IMR-90 (cell line): Measurements from ENCODE around the gene LRIT2. TPM values are rescaled to one million over a fixed set of nuclear protein-coding genes. Genes with fewer than 3 reads are reported as not detected.

ENCODE experiments used
- ATAC-seq: fragments of 200-7000 bp; cut with Tn5 transposase; 2 replicates; pipeline ENCODE4 v1.9.1; 2020; ENCODE audit warnings: low read depth, mild to moderate bottlenecking, moderate library complexity
- BruUV-seq: library from RNA; stranded (reverse); fragments of 400-500 nt; replicated peaks from 2 replicates; lab custom pipeline; 2021; lab: Mats Ljungman, UMichigan
- CTCF ChIA-PET: fragments of 300-600 bp; formaldehyde crosslinking; extraction: SDS; loops from one replicate; lab custom pipeline; 2021; ENCODE audit warnings: antibody characterized with exemption; lab: Yijun Ruan, JAX
- POLR2A ChIA-PET: fragments of 300-600 bp; sonication (Branson Sonifier 250); formaldehyde crosslinking; loops from one replicate; lab custom pipeline; 2022; ENCODE audit warnings: antibody characterized with exemption; ENCODE audit not compliant: unreplicated experiment; lab: Charles Lee
- DNase-seq: peaks from one replicate; pipeline ENCODE4 v3.0.0; 2013
- H2AFZ ChIP-seq: replicated peaks from 2 replicates; pipeline ENCODE3; 2013; ENCODE audit warnings: low read length, mild to moderate bottlenecking; ENCODE audit not compliant: poor library complexity
- H2AK5ac ChIP-seq: 2 replicates; pipeline ENCODE4 v1.6.1; 2013; ENCODE audit warnings: low read depth, low read length, inconsistent platforms
- H2AK9ac ChIP-seq: replicated peaks from 2 replicates; pipeline ENCODE3; 2013; ENCODE audit warnings: mild to moderate bottlenecking, low read depth, low read length, moderate library complexity; ENCODE audit not compliant: poor library complexity
- H2BK120ac ChIP-seq: 2 replicates; pipeline ENCODE4 v1.6.1; 2013; ENCODE audit warnings: low read depth, low read length, inconsistent platforms
- H2BK15ac ChIP-seq: 3 replicates; pipeline ENCODE4 v1.6.1; 2013; ENCODE audit warnings: low read depth, low read length, inconsistent platforms
- H2BK20ac ChIP-seq: 2 replicates; pipeline ENCODE4 v1.6.1; 2013; ENCODE audit warnings: low read depth, mild to moderate bottlenecking, inconsistent platforms, low read length, moderate library complexity
- H2BK5ac ChIP-seq: 2 replicates; pipeline ENCODE4 v1.6.1; 2013; ENCODE audit warnings: mild to moderate bottlenecking, low read depth, low read length, inconsistent platforms; ENCODE audit not compliant: poor library complexity, severe bottlenecking
- H3K14ac ChIP-seq: replicated peaks from 2 replicates; pipeline ENCODE4 v1.6.1; 2013; ENCODE audit warnings: low read depth, low read length, inconsistent platforms
- H3K18ac ChIP-seq: 2 replicates; pipeline ENCODE4 v1.6.1; 2013; ENCODE audit warnings: low read depth, low read length, control low read depth
- H3K23ac ChIP-seq: 2 replicates; pipeline ENCODE4 v1.6.1; 2013; ENCODE audit warnings: low read depth, low read length, inconsistent platforms
- H3K27ac ChIP-seq: 2 replicates; pipeline ENCODE4 v1.5.1; 2013; ENCODE audit warnings: mild to moderate bottlenecking, control low read depth, low read length; ENCODE audit not compliant: insufficient read depth
- H3K27me3 ChIP-seq: 2 replicates; pipeline ENCODE4 v1.6.1; 2013; ENCODE audit warnings: low read length; ENCODE audit not compliant: control insufficient read depth, insufficient read depth
- H3K36me3 ChIP-seq: 2 replicates; pipeline ENCODE4 v1.6.1; 2013; ENCODE audit warnings: low read length, mixed read lengths; ENCODE audit not compliant: control insufficient read depth, insufficient read depth
- H3K4ac ChIP-seq: 2 replicates; pipeline ENCODE4 v1.6.1; 2013; ENCODE audit warnings: low read depth, low read length, inconsistent platforms
- H3K4me1 ChIP-seq: 2 replicates; pipeline ENCODE4 v1.6.1; 2013; ENCODE audit warnings: low read length, mixed read lengths; ENCODE audit not compliant: control insufficient read depth, insufficient read depth
- H3K4me2 ChIP-seq: 2 replicates; pipeline ENCODE4 v1.6.1; 2013; ENCODE audit warnings: low read depth, mild to moderate bottlenecking, control low read depth, low read length, moderate library complexity
- H3K4me3 ChIP-seq: 2 replicates; pipeline ENCODE4 v1.5.1; 2013; ENCODE audit warnings: low read depth, mild to moderate bottlenecking, control low read depth, low read length, moderate library complexity; ENCODE audit not compliant: insufficient read depth
- H3K56ac ChIP-seq: 2 replicates; pipeline ENCODE4 v1.6.1; 2013; ENCODE audit warnings: low read length, inconsistent platforms; ENCODE audit not compliant: insufficient read depth; ENCODE audit errors: extremely low read depth
- H3K79me1 ChIP-seq, 2 experiments: 2 replicates each; pipeline ENCODE4 v1.6.1; 2013; ENCODE audit warnings: low read length in 2 of 2, inconsistent platforms in 1 of 2, low read depth in 1 of 2
- H3K9ac ChIP-seq: 2 replicates; pipeline ENCODE4 v1.6.1; 2013; ENCODE audit warnings: low read depth, low read length, control low read depth
- H3K9me1 ChIP-seq: 2 replicates; pipeline ENCODE4 v1.6.1; 2013; ENCODE audit warnings: low read length, inconsistent platforms; ENCODE audit not compliant: insufficient read depth
- H3K9me3 ChIP-seq: 2 replicates; pipeline ENCODE4 v1.6.1; 2013; ENCODE audit warnings: low read length; ENCODE audit not compliant: control insufficient read depth, insufficient read depth
- H4K20me1 ChIP-seq: 2 replicates; pipeline ENCODE4 v1.6.1; 2013; ENCODE audit warnings: low read length, inconsistent platforms; ENCODE audit not compliant: insufficient read depth
- H4K5ac ChIP-seq: 2 replicates; pipeline ENCODE4 v1.6.1; 2013; ENCODE audit warnings: mild to moderate bottlenecking, low read depth, low read length, control low read depth
- H4K8ac ChIP-seq, 2 experiments: 2 replicates each; pipeline ENCODE4 v1.6.1; 2013; ENCODE audit warnings: low read depth in 2 of 2, low read length in 2 of 2, control low read depth in 1 of 2, inconsistent platforms in 1 of 2
- H4K91ac ChIP-seq: 2 replicates; pipeline ENCODE4 v1.6.1; 2013; ENCODE audit warnings: low read depth, low read length, inconsistent platforms; ENCODE audit not compliant: insufficient read depth
- BHLHE40 ChIP-seq: fragments of 150-350 bp; IDR thresholded peaks from 2 replicates; pipeline ENCODE4 v1.6.1; 2016; ENCODE audit warnings: mild to moderate bottlenecking, low read depth, low read length
- CEBPB ChIP-seq: IDR thresholded peaks from 2 replicates; pipeline ENCODE4 v1.6.1; 2012; ENCODE audit warnings: low read depth, low read length, improper control_type of control experiment
- CHD1 ChIP-seq: IDR thresholded peaks from 2 replicates; pipeline ENCODE4 v1.6.1; 2012; ENCODE audit warnings: low read depth, low read length, improper control_type of control experiment
- FOS ChIP-seq: fragments of 150-350 bp; IDR thresholded peaks from 2 replicates; pipeline ENCODE4 v1.6.1; 2016; ENCODE audit warnings: low read depth, low read length
- MAFK ChIP-seq: IDR thresholded peaks from 2 replicates; pipeline ENCODE4 v1.6.1; 2012; ENCODE audit warnings: low read depth, low read length, improper control_type of control experiment
- MAZ ChIP-seq: IDR thresholded peaks from 2 replicates; pipeline ENCODE4 v1.6.1; 2012; ENCODE audit warnings: low read depth, mild to moderate bottlenecking, low read length, improper control_type of control experiment, moderate library complexity, borderline replicate concordance
- MXI1 ChIP-seq: IDR thresholded peaks from 2 replicates; pipeline ENCODE4 v1.6.1; 2012; ENCODE audit warnings: low read depth, mild to moderate bottlenecking, low read length, moderate library complexity, borderline replicate concordance
- NFE2L2 ChIP-seq: fragments of 150-350 bp; IDR thresholded peaks from 2 replicates; pipeline ENCODE4 v1.6.1; 2016; ENCODE audit warnings: low read depth, mild to moderate bottlenecking, low read length
- POLR2A ChIP-seq: IDR thresholded peaks from 2 replicates; pipeline ENCODE4 v1.6.1; 2012; ENCODE audit warnings: mild to moderate bottlenecking, low read depth, low read length
- RAD21 ChIP-seq: IDR thresholded peaks from 2 replicates; pipeline ENCODE4 v1.6.1; 2012; ENCODE audit warnings: low read length, improper control_type of control experiment
- RCOR1 ChIP-seq: IDR thresholded peaks from 2 replicates; pipeline ENCODE4 v1.6.1; 2012; ENCODE audit warnings: mild to moderate bottlenecking, low read length, improper control_type of control experiment; ENCODE audit not compliant: insufficient replicate concordance
- RFX5 ChIP-seq: IDR thresholded peaks from 2 replicates; pipeline ENCODE4 v1.8.0; 2012; ENCODE audit warnings: low read depth, mild to moderate bottlenecking, low read length, moderate library complexity
- SMC3 ChIP-seq: fragments of 150-350 bp; IDR thresholded peaks from 2 replicates; pipeline ENCODE4 v1.6.1; 2016; ENCODE audit warnings: low read depth, mild to moderate bottlenecking, antibody characterized with exemption, low read length, moderate library complexity
- USF2 ChIP-seq: fragments of 150-350 bp; IDR thresholded peaks from 2 replicates; pipeline ENCODE4 v1.6.1; 2017; ENCODE audit warnings: mild to moderate bottlenecking, antibody characterized with exemption, low read length, low read depth
- WGBS, 2 experiments: methylation state at CpG; one replicate each; pipeline versions ENCODE4 v1.1.5 to v1.1.7; 2013; ENCODE audit warnings: missing lambda C conversion rate in 2 of 2; ENCODE audit not compliant: insufficient read length in 1 of 2; ENCODE audit errors: extremely low coverage in 2 of 2; 5-methylcytosine and 5-hydroxymethylcytosine counted together
- dilution Hi-C: fragments of 300-500 bp; cut with HindIII; formaldehyde crosslinking; loops from one replicate; pipeline ENCODE4 v1.14.3; 2018; ENCODE audit warnings: low sequenced_read_pairs; ENCODE audit not compliant: unreplicated experiment
- in situ Hi-C: fragments of 300-500 bp; cut with MboI; formaldehyde crosslinking; loops from 3 replicates; pipeline ENCODE4 v1.14.3; 2019; ENCODE audit warnings: low sequenced_read_pairs, inconsistent platforms, mixed read lengths
- intact Hi-C: fragments of 100-400 bp; cut with micrococcal nuclease; formaldehyde crosslinking; loops from 2 replicates; pipeline ENCODE4 v1.10.0; 2022
- polyA plus RNA-seq, 3 experiments: library from polyadenylated mRNA; depleted of rRNA; stranded (reverse); fragments of >200 nt; gene quantifications; 2 replicates each; pipeline ENCODE4 v1.2.3, GENCODE V29; 2012; ENCODE audit warnings: low replicate concordance in 1 of 3
- total RNA-seq: library from RNA; depleted of rRNA; stranded (reverse); fragments of >200 nt; gene quantifications from 2 replicates; pipeline ENCODE4 v1.2.3, GENCODE V29; 2012
- TF ChIP-seq, protein P1 (sequence below): fragments of 150-350 bp; IDR thresholded peaks from 2 replicates; pipeline ENCODE4 v1.6.1; 2016; ENCODE audit warnings: low read depth, mild to moderate bottlenecking, low read length, moderate library complexity, borderline replicate concordance
- TF ChIP-seq, protein P2 (sequence below): conservative IDR thresholded peaks from 2 replicates; pipeline ENCODE4 v1.5.1; 2012; ENCODE audit warnings: mild to moderate bottlenecking, low read depth, low read length, improper control_type of control experiment

LRIT2 gene
- total and polyA plus RNA-seq, 2 of the 4 experiments (the other 2 are of a cell fraction): not detected

DNA sequence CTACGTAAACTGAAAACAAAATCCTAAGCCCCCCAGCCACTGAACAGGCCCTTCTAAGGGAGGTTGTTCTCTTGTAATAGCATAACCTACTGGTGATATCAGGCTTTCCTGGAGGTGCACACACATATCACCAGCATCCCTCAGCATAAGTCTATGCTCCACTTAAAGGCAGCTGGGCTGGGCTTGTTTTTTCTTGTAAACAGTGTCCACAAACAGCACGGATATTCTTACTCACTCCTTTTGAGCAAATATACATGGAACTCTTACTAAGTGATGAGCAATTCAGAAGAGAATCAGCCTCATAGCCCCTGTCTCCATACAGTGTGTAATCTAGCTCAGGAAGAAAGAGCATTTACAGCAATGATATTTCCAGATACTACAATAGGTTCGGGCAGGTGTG, 13.6 kb upstream of the LRIT2 start:
- TF ChIP-seq BHLHE40: no peak
- no peak for TF ChIP-seq MAZ
- TF ChIP-seq, protein P1, sequence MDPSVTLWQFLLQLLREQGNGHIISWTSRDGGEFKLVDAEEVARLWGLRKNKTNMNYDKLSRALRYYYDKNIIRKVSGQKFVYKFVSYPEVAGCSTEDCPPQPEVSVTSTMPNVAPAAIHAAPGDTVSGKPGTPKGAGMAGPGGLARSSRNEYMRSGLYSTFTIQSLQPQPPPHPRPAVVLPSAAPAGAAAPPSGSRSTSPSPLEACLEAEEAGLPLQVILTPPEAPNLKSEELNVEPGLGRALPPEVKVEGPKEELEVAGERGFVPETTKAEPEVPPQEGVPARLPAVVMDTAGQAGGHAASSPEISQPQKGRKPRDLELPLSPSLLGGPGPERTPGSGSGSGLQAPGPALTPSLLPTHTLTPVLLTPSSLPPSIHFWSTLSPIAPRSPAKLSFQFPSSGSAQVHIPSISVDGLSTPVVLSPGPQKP: no peak
- no peak for TF ChIP-seq POLR2A
- no peak for TF ChIP-seq RCOR1
- TF ChIP-seq CHD1: no peak
- no peak for TF ChIP-seq CEBPB
- TF ChIP-seq FOS: no peak
- TF ChIP-seq NFE2L2: no peak
- no peak for TF ChIP-seq MXI1
- no peak for TF ChIP-seq SMC3
- TF ChIP-seq, protein P2, sequence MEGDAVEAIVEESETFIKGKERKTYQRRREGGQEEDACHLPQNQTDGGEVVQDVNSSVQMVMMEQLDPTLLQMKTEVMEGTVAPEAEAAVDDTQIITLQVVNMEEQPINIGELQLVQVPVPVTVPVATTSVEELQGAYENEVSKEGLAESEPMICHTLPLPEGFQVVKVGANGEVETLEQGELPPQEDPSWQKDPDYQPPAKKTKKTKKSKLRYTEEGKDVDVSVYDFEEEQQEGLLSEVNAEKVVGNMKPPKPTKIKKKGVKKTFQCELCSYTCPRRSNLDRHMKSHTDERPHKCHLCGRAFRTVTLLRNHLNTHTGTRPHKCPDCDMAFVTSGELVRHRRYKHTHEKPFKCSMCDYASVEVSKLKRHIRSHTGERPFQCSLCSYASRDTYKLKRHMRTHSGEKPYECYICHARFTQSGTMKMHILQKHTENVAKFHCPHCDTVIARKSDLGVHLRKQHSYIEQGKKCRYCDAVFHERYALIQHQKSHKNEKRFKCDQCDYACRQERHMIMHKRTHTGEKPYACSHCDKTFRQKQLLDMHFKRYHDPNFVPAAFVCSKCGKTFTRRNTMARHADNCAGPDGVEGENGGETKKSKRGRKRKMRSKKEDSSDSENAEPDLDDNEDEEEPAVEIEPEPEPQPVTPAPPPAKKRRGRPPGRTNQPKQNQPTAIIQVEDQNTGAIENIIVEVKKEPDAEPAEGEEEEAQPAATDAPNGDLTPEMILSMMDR: no peak
- no peak for TF ChIP-seq RAD21
- TF ChIP-seq USF2: no peak
- no peak for TF ChIP-seq MAFK
- no peak for TF ChIP-seq RFX5
- no peaks in the 10 kb centered on the region for H3K4me1 ChIP-seq
- H3K4me3 ChIP-seq: no peak overlapping the region
- H3K14ac ChIP-seq: no peak overlapping the region
- H3K4me2 ChIP-seq: no peak overlapping the region
- H3K56ac ChIP-seq: no peak overlapping the region
- H4K91ac ChIP-seq: no peak overlapping the region
- no peak overlapping the region for H3K27ac ChIP-seq
- ChIA-PET CTCF (no interaction called here), POLR2A (no interaction called here)
- no peak overlapping the region for H3K23ac ChIP-seq
- H4K5ac ChIP-seq: no peak overlapping the region
- no peak overlapping the region for H2AFZ ChIP-seq
- H3K36me3 ChIP-seq: no peaks in the 10 kb centered on the region
- DNase-seq: peak; percentile 30
- H3K27me3 ChIP-seq: peaks cover 8% of the 10 kb centered on the region
- H2BK5ac ChIP-seq: no peak overlapping the region
- no peaks in the 10 kb centered on the region for H3K9me3 ChIP-seq
- no peaks in the 10 kb centered on the region for H3K9me1 ChIP-seq
- no CpG with 5 or more reads among the region's 3 CpGs for whole genome bisulfite sequencing, 2 experiments
- no peak overlapping the region for H2BK20ac ChIP-seq
- no peak overlapping the region for H3K18ac ChIP-seq
- H3K79me1 ChIP-seq: no peaks in the 10 kb centered on the region
- in situ Hi-C loops: no loop called here
- H2BK120ac ChIP-seq: no peak overlapping the region
- no peak overlapping the region for H3K4ac ChIP-seq
- no peak overlapping the region for H2AK9ac ChIP-seq
- intact Hi-C loops: no loop called here
- H4K20me1 ChIP-seq: no peaks in the 10 kb centered on the region
- BruUV-seq: no TSS peak
- H2AK5ac ChIP-seq: no peak overlapping the region
- dilution Hi-C loops: no loop called here
- ATAC-seq: peak; percentile 83
- no peak overlapping the region for H3K9ac ChIP-seq
- H4K8ac ChIP-seq: no peak overlapping the region
- H2BK15ac ChIP-seq: no peak overlapping the region
